HG03571 (cell line): ENCODE data around the gene TENM4.
"Not testable (repeated sequence)": the region's sequence is repeated elsewhere in the genome, so short reads cannot be mapped to it uniquely, and the experiment has no call there.

Experiments used
- ATAC-seq: cut with Tn5 transposase; IDR thresholded peaks from one replicate; pipeline ENCODE4 v1.9.1; 2021; ENCODE audit not compliant: unreplicated experiment

Gene TENM4

DNA sequence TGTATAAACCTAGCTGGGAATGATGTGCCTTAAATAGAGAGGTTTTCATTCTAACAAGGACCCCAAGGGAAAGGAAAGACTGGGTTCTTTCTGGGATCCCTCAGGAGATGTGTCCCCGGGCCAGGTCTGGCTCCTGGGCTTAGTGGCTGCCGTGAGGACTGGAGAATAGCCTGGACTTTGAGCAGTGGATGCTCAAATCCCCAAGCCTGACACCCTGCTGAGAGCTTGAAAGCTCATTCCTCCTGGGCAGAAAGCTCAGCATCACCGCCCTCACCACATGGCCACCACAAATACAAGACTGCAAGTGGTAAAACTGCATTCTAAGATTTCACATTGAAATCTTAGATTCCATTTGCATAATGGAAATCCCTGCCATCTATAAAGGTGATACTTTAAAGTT lies 786.8 kb downstream of the TENM4 start:
- no peak for ATAC-seq

- ATAC-seq: no peak
These were observed 787.4 kb downstream of the TENM4 start for GRCh38 chr11:78653294-78653909.

GRCh38 chr11:78652843-78653239 lies 788.0 kb downstream of the TENM4 start:
- ATAC-seq: no peak

DNA sequence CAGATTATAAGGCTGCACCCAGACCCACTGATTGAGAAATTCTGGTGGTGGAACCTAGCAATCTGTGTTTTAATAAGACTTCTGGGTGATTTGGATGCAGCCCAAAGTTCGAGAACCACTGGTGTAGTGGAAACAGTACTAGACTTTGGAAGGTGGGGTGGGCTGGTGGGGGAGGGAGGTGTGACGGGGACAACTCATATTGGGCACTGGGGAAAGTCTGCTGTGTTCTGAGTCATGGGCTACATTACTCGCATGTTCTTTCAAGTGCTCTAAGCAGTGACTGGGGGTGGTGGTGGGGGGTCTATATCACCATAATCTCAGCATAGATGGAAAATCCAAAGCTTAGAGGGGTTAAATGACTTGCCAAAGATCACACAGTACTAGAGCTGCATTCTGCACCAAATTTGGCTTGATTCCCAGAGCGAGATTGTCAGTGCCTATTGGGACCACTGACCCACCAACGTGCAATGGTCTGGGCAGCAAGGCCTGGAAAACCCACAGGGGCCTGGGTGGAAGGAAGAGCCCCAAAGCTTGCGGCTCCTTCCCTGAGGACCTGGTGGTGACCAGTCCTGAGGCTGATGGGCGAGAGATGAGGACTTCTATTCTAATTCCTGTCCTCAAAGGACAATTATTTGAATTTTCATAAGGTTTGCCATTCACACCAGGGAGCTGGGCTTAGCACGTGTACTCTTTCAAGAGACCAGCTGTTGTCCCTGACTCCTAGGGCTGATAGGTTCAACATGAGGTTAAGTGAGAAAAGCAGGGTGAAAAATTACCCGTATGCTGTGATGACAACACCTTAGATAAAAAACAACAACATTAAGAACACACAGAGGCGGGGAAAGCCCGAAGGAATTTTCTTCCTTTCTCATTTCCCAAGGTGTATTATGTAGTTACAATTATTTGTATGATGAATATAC lies 788.6 kb downstream of the TENM4 start:
- ATAC-seq: no peak

DNA sequence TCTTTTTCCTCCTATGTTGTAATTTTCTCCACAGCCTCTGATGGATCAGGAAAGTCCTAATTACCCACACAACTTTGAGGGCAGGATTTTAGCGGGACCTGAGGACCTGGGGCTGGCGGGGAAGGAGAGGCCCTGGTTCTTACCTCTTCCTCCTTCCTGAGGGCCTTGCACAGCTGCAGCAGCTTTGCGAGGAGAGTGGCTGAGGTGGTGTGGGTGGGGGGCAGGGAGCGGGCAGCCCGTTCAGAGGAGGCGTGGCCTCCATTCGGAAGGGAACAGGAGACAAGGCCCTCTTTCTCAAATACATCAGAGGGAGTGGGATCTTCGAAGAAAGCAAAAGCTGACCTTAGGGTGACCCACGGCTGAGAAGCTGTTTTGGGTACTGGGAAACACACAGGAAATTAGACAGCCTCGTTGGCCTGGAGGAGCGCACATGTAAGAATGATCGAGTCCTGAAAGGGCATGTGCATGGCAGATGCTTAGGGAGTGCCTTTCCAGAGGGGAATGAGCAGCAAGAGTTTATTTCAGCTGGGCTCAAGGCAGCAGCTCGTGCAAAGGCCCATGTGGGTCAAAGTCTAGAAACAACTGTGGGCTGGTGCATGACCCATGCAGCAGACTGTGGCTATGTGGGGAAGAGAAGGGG lies 789.6 kb downstream of the TENM4 start:
- ATAC-seq: no peak

DNA sequence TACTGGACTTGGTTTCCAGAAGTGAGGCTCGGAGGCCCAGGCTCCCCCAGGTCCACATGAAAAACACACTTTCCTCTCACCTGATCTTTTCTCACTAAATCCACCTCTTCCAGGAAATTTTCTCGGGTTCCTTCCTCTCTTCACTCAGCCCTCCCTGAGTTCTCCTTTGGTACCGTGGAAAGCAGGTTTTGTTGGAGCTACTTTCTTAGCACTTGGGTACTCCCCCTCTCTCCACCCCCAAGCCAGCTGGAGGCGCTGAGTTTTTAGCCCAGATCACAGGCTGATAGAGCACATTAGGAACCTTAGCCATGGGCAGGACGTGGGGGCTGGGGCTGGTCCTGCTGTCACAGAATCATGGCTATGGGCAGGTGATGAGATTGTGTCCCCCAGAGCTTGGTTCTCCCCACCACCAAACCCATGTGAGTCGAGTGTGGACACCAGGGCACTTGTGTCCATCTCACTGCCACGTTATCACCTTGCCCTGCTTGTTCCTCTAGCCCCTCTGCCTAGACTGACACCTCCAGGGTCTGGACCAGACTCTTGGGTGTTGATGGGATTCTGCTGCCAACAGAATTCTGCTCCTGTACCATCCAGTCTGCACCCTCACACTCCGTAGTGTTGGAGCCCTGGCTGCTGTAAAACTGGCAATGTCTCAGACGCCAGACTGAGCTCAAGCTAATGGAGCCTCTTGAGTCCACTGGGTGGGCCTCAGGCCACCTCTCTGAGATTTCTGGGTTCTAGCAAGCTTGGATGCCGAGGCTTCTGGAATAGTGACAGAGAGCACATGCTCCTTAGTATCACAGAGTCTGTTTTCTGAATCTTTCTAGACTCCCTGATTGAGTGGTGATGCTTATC lies 791.2 kb downstream of the TENM4 start:
- no peak for ATAC-seq

- no peak for ATAC-seq
These were observed 792.6 kb downstream of the TENM4 start for GRCh38 chr11:78647986-78648875.

- ATAC-seq: no peak
These were observed 793.4 kb downstream of the TENM4 start for GRCh38 chr11:78647266-78647915.

DNA sequence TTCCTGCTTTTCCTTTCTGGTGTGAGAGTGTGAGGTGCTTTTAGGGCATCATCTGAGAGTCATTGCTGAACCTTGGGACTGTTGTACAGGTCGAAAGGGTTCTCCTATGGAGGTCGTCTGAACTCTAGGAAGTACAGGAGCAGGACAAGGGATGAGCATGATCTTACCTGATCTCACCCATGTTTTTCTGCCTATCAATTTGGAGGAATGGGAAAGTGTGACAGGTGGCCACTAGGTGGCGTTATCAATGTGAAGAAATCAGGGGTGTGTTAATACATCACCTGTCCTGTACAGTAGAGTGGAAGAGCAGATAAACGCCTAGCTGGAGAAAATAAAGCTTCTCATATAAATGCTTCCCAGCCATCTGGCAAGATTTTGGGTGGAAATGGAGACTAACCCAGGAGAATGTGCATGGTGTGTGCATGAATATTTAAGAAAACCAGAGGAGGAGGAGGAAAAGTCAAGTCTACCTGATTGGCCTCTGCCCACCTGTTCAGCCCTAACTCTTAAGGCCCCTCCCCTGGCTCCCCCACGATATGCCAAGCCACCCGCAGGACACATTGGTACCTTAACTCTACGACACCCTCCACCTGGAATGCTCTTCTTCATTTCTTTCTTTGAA lies 794.2 kb downstream of the TENM4 start:
- no peak for ATAC-seq

GRCh38 chr11:78645226-78646202 lies 795.3 kb downstream of the TENM4 start:
- no peak for ATAC-seq

GRCh38 chr11:78643676-78644056 lies 797.2 kb downstream of the TENM4 start:
- ATAC-seq: no peak

- ATAC-seq: no peak
These were observed 797.7 kb downstream of the TENM4 start for GRCh38 chr11:78642979-78643675.

GRCh38 chr11:78641541-78641940 lies 799.3 kb downstream of the TENM4 start:
- no peak for ATAC-seq

GRCh38 chr11:78638704-78639380 lies 802.0 kb downstream of the TENM4 start:
- no peak for ATAC-seq

DNA sequence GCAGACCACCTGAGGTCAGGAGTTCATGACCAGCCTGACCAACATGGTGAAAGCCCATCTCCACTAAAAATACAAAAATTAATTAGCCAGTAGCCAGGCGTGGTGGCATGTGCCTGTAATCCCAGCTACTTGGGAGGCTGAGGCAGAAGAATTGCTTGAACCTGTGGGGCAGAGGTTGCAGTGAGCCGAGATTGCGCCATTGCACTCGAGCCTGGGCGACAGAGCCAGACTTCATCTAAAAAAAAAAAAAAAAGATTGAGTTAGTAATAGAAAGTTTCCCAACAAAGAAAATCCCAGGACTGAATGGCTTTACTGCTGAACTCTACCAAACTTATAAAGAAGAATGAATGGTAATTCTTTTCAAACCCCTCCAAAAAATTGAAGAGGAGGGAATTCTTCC lies 803.3 kb downstream of the TENM4 start:
- not testable (repeated sequence) for ATAC-seq

- no peak for ATAC-seq
These were observed 804.9 kb downstream of the TENM4 start for GRCh38 chr11:78635814-78636506.
